HepG2 (cell line): ENCODE measurements around the gene KRTAP5-10. TPM values are rescaled to one million over a fixed set of nuclear protein-coding genes. Genes with fewer than 3 reads are reported as not detected.
"Not testable (repeated sequence)": the region's sequence is repeated elsewhere in the genome, so short reads cannot be mapped to it uniquely, and the experiment has no call there.

Experiments used
- HOXA3 ChIP-seq: sonication (generic); formaldehyde crosslinking; IDR thresholded peaks from 2 replicates; pipeline ENCODE4 v1.5.0; 2020; ENCODE audit warnings: missing genetic modification reagents
- MLX ChIP-seq: IDR thresholded peaks from 2 replicates; pipeline ENCODE4 v1.6.1; 2016
- NONO ChIP-seq, 2 experiments: fragments of 450-650 bp in 1 of 2; sonication (generic) in 1 of 2; formaldehyde crosslinking in 1 of 2; IDR thresholded peaks in 1 of 2; conservative IDR thresholded peaks in 1 of 2; 2 replicates each; pipeline versions ENCODE4 v1.6.1 to v1.8.0; 2017 to 2022; ENCODE audit warnings: mild to moderate bottlenecking in 1 of 2, missing genetic modification reagents in 1 of 2, moderate library complexity in 1 of 2
- ONECUT2 ChIP-seq: sonication (generic); formaldehyde crosslinking; IDR thresholded peaks from 2 replicates; pipeline ENCODE4 v1.4.0; 2020; ENCODE audit warnings: missing genetic modification reagents
- SOX5 ChIP-seq: IDR thresholded peaks from 2 replicates; pipeline ENCODE4 v1.6.1; 2016; ENCODE audit warnings: borderline replicate concordance
- TARDBP ChIP-seq: sonication (generic); formaldehyde crosslinking; IDR thresholded peaks from 2 replicates; pipeline ENCODE4 v1.8.0; 2022; ENCODE audit warnings: mild to moderate bottlenecking, missing genetic modification reagents
- TFDP2 ChIP-seq: sonication (generic); formaldehyde crosslinking; IDR thresholded peaks from 2 replicates; pipeline ENCODE4 v1.4.0; 2020; ENCODE audit warnings: missing genetic modification reagents
- ZFP37 ChIP-seq: sonication (generic); formaldehyde crosslinking; IDR thresholded peaks from 2 replicates; pipeline ENCODE4 v1.4.0; 2020; ENCODE audit warnings: missing genetic modification reagents, borderline replicate concordance
- ZNF256 ChIP-seq: sonication (generic); formaldehyde crosslinking; conservative IDR thresholded peaks from 2 replicates; pipeline ENCODE4 v1.4.0; 2020; ENCODE audit warnings: missing genetic modification reagents
- ZNF276 ChIP-seq: sonication (generic); formaldehyde crosslinking; IDR thresholded peaks from 2 replicates; pipeline ENCODE4 v1.4.0; 2020; ENCODE audit warnings: mild to moderate bottlenecking, low read depth, missing genetic modification reagents
- ZNF451 ChIP-seq: sonication (generic); formaldehyde crosslinking; IDR thresholded peaks from 2 replicates; pipeline ENCODE4 v1.5.0; 2020; ENCODE audit warnings: mild to moderate bottlenecking, missing genetic modification reagents
- ZNF761 ChIP-seq: sonication (generic); formaldehyde crosslinking; conservative IDR thresholded peaks from 2 replicates; pipeline ENCODE4 v1.4.0; 2020; ENCODE audit warnings: mild to moderate bottlenecking, missing genetic modification reagents
- ZSCAN31 ChIP-seq: sonication (generic); formaldehyde crosslinking; IDR thresholded peaks from 2 replicates; pipeline ENCODE4 v1.5.0; 2020; ENCODE audit warnings: low read depth, mild to moderate bottlenecking, missing genetic modification reagents
- polyA plus RNA-seq, 8 experiments: library from polyadenylated mRNA; depleted of rRNA in 3 of 8; stranded (reverse) in 7 of 8; unstranded in 1 of 8; fragments of >200 nt; fragmentation: Illumina TruSeq in 4 of 8; extraction: Trizol in 4 of 8; gene quantifications; 2 replicates each; pipeline versions ENCODE4 v1.2.1 to v1.2.3, GENCODE V29; 2011 to 2016; ENCODE audit warnings: low read depth in 4 of 8, missing spikeins in 1 of 8, mixed read lengths in 1 of 8; ENCODE audit not compliant: insufficient read depth in 1 of 8
- total RNA-seq, 5 experiments: library from RNA; depleted of rRNA; stranded (reverse); fragments of >200 nt; fragmentation: Illumina TruSeq; extraction: Trizol; gene quantifications; 2 replicates each; pipeline ENCODE4 v1.2.3, GENCODE V29; 2016; ENCODE audit warnings: low read depth in 1 of 5
- TF ChIP-seq, protein P1 (sequence below): sonication (generic); formaldehyde crosslinking; IDR thresholded peaks from 2 replicates; pipeline ENCODE4 v1.9.0; 2022; ENCODE audit warnings: missing genetic modification reagents, mild to moderate bottlenecking, borderline replicate concordance
- TF ChIP-seq, protein P2 (sequence below): sonication (generic); formaldehyde crosslinking; IDR thresholded peaks from 2 replicates; pipeline ENCODE4 v1.4.0; 2020; ENCODE audit warnings: missing genetic modification reagents, mild to moderate bottlenecking, borderline replicate concordance
- TF ChIP-seq, protein P3 (sequence below): IDR thresholded peaks from 2 replicates; pipeline ENCODE4 v1.6.1; 2016; ENCODE audit warnings: mild to moderate bottlenecking

Gene KRTAP5-10
- total and polyA plus RNA-seq, 2 of the 13 experiments (the other 11 are each of a cell fraction or from before 2014, with no cell fraction given): not detected

GRCh38 chr11:71534711-71535608 is 30.4 kb upstream of the KRTAP5-10 start (continued):
- TF ChIP-seq MLX (CRISPR knock-in tag): peak; percentile 81
- TF ChIP-seq SOX5 (CRISPR knock-in tag): peak; percentile 77; the same call in 1 of the 2 replicates
- peak; percentile 66 for TF ChIP-seq ONECUT2 (CRISPR knock-in tag)
- TF ChIP-seq, protein P1, sequence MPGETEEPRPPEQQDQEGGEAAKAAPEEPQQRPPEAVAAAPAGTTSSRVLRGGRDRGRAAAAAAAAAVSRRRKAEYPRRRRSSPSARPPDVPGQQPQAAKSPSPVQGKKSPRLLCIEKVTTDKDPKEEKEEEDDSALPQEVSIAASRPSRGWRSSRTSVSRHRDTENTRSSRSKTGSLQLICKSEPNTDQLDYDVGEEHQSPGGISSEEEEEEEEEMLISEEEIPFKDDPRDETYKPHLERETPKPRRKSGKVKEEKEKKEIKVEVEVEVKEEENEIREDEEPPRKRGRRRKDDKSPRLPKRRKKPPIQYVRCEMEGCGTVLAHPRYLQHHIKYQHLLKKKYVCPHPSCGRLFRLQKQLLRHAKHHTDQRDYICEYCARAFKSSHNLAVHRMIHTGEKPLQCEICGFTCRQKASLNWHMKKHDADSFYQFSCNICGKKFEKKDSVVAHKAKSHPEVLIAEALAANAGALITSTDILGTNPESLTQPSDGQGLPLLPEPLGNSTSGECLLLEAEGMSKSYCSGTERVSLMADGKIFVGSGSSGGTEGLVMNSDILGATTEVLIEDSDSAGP (CRISPR knock-in tag): peak; percentile 34; the same call in 1 of the 2 replicates
- TF ChIP-seq NONO (IDR thresholded peaks at IDR 0.05): not testable (repeated sequence)
- 0 out of 2 replicates have a peak, but pooled peaks have one; percentile 49 for TF ChIP-seq NONO (CRISPR knock-in tag; conservative IDR thresholded peaks at IDR 0.05)
- TF ChIP-seq ZNF451: 0 out of 2 replicates have a peak, but pooled peaks have one; percentile 36
- TF ChIP-seq ZNF256 (CRISPR knock-in tag): 0 out of 2 replicates have a peak, but pooled peaks have one; percentile 31
- 0 out of 2 replicates have a peak, but pooled peaks have one; percentile 26 for TF ChIP-seq ZSCAN31 (CRISPR knock-in tag)
- TF ChIP-seq, protein P2, sequence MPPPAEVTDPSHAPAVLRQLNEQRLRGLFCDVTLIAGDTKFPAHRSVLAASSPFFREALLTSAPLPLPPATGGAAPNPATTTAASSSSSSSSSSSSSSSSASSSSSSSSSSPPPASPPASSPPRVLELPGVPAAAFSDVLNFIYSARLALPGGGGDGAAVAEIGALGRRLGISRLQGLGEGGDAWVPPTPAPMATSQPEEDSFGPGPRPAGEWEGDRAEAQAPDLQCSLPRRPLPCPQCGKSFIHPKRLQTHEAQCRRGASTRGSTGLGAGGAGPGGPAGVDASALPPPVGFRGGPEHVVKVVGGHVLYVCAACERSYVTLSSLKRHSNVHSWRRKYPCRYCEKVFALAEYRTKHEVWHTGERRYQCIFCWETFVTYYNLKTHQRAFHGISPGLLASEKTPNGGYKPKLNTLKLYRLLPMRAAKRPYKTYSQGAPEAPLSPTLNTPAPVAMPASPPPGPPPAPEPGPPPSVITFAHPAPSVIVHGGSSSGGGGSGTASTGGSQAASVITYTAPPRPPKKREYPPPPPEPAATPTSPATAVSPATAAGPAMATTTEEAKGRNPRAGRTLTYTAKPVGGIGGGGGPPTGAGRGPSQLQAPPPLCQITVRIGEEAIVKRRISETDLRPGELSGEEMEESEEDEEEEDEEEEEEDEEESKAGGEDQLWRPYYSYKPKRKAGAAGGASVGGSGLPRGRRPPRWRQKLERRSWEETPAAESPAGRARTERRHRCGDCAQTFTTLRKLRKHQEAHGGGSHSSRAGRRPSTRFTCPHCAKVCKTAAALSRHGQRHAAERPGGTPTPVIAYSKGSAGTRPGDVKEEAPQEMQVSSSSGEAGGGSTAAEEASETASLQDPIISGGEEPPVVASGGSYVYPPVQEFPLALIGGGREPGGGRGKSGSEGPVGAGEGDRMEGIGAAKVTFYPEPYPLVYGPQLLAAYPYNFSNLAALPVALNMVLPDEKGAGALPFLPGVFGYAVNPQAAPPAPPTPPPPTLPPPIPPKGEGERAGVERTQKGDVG (CRISPR knock-in tag): 0 out of 2 replicates have a peak, but pooled peaks have one; percentile 25
- peak; percentile 43; the same call in 1 of the 2 replicates for TF ChIP-seq HOXA3
- TF ChIP-seq ZFP37 (CRISPR knock-in tag): 0 out of 2 replicates have a peak, but pooled peaks have one; percentile 30
- TF ChIP-seq ZNF761 (CRISPR knock-in tag): 0 out of 2 replicates have a peak, but pooled peaks have one; percentile 28
- 0 out of 2 replicates have a peak, but pooled peaks have one; percentile 33 for TF ChIP-seq TARDBP (CRISPR knock-in tag)
- TF ChIP-seq ZNF276: 0 out of 2 replicates have a peak, but pooled peaks have one; percentile 56
- TF ChIP-seq TFDP2 (CRISPR knock-in tag): 0 out of 2 replicates have a peak, but pooled peaks have one; percentile 3
- TF ChIP-seq, protein P3, sequence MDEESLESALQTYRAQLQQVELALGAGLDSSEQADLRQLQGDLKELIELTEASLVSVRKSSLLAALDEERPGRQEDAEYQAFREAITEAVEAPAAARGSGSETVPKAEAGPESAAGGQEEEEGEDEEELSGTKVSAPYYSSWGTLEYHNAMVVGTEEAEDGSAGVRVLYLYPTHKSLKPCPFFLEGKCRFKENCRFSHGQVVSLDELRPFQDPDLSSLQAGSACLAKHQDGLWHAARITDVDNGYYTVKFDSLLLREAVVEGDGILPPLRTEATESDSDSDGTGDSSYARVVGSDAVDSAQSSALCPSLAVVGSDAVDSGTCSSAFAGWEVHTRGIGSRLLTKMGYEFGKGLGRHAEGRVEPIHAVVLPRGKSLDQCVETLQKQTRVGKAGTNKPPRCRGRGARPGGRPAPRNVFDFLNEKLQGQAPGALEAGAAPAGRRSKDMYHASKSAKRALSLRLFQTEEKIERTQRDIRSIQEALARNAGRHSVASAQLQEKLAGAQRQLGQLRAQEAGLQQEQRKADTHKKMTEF: peak; percentile 61; the same call in 1 of the 2 replicates
